ENCODE results near the gene AADACL4.
A peak's percentile ranks its signal among the peaks of the same experiment; 100 is the strongest.

AADACL4 gene

GRCh38 chr1:12643785-12644184 lies at the start of gene AADACL4:
Gene AADACL4, plus strand, starts transcription at chr1:12644085. Its CDS starts 462 bp downstream, at chr1:12644547.
- DNase-seq: no peak

DNA sequence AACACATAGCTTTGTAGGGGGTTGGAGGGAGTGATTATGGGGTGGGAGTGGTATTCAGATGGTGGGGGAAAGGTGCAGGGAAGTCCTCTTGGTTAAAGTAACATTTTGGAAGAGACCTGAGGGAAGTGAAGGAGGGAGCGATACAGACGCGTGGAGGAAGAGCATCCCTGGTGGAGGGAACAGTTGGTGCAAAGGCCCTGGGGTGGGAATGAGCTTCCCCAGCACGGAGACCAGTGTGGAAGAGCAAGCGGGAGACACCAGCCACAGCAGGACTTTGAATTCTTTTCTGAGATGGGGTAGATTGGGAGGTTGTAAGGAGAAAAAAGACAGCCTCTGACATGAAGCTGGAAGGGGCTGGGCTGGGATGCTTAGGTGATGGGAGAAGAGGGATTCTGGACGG lies 49.4 kb upstream of the AADACL4 start:
- no peak for DNase-seq

DNA sequence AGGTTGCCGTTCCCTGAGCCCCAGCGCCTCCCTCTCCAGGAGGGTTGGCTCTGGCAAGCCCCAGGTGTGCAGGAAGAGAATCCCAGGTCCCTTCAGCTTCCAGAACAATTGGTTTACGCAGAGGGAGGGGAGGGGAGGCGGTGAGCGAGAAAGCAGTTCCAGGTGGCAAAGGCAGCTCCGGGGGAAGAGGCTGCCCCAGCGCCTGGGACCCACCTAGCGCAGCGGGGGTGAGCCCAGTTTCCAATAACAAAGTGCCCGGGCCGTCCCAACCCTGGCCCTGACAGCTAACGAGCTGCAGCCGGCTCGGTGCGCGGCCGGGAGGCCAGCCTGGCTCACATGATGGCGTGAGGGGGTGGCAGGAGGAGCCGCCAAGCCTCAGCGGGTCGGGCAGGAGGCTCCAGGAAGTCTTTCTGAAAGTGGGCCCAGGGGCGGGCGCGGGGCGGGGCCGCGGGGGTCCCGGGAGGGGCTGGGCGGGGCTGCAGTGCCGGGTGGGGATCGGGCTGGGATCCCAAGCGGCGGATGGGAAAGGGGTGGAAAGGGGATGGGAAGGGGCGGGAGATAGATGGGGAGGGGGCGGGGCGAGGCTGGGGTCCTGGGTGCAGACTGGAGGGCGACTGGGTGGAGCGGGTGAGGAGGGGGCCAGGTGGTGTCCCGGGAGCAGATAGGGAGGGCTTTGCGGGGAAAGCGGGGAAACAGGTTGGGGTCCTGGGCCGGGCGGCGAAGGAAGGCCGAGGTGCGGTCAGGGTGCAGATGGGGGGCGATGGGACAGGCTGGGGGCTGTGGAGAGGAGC lies 48.7 kb upstream of the AADACL4 start:
- peak; percentile 40 for DNase-seq

DNA sequence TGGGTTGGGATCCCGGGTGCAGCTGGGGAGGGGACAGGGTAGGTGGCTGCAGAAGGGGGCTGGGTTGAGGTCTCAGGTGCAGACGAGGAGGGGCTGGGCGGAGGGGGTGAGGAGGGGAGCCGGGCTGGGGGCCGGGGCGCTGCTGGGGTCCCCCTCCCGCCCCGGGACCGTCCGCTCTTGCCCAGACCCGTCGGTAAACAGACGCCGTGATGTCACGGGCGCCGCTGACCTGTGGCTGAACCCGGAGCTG lies 48.2 kb upstream of the AADACL4 start:
- no peak for DNase-seq

DNA sequence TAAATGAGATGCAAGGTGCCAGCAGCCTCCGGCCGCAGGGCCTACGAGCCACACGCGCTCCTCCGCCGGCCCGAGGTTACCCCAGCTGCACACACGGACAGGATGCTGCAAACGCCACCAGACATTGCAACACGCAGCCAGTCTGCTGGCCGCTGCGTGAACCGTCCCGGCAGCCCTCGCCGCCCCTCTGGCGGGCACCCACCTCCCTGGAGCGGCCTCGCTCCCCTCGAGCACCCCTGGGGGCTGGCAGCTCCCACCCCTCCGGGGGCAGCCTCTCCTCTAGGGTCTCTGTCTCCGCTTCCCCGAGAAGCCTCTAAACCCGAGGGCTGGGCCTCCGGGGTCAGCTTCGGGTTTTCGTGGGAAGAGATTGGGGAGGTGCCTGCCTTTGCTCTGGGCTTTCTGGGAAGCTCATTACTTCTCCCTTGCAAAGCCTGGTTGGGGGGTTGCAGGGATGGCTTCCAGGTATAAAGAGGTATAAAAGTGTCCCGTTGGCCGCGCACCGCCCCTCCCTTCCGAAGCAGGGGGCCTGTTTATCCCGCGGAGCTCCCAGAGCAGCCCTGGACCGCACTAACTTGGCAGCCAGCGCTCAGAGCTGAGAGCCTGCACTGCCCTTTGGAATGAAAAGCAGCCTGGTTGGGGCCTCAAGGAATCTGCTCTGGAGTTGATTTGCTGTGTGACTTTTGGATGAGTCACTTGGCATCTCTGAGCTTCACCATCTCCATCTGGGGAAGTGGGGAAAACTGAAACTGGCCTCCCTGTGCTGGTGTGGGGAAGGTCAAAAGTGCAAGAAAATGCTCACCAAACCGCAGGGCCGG lies 47.7 kb upstream of the AADACL4 start:
- DNase-seq: no peak

- peak; percentile 36 for DNase-seq
These were observed 46.1 kb upstream of the AADACL4 start for GRCh38 chr1:12597792-12598191.

DNA sequence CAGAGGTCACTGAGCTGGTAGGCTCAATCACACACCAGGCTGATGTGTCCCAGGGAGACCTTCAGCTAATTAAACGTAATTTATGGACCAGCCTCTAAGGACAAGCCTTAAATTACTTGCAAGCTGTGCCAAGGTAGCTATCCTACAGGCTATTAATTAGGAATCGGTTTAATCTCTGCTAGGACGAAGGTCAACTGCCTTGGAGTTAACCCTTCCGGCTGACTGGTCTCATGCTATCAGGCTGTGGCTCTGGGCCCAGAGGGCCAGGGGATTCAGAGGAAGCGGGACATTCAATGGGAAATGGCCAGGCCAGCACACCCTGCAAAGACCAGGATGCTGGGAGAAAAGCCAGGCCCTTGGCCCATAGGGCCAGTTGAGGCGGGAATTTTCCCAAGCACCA lies 44.9 kb upstream of the AADACL4 start:
- no peak for DNase-seq

DNA sequence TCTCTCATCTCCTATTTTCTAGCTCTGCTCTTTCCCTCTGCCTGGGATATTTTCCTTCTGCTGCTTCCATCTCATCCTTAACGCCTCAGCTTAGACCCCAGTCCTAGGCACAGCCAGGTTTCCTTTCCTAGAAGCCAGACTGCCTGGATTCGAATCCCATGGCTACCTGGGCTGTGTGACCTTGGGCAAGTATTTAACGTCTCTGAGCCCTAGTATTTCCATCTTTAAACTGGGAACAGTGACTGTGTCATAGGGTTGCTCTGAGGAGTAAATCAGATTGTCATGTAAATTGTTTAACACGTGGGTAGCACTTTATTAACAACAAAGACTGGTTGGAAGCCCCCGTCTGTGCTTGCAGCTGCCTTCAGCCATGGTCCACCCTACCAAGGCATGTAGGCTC lies 44.2 kb upstream of the AADACL4 start:
- DNase-seq: no peak

DNA sequence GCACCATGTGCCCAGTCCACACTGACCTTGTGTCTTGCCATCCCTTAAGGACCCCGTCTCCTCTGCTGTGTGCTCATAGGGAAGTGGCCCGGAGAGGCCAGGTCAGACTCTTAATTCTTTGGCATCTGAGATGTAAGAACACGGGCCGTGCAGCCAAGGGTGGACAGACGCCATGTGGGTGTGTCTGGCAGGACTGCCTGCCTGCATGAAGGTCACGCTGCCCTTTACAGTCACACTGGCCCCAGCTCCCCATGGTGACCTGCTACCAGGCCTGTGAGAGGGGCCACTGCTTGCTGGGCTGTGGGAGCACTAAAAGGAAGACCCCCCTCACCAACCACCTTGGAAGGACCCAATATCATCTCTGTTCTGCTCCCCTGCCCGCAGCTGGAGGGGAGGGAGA lies 43.5 kb upstream of the AADACL4 start:
- no peak for DNase-seq

GRCh38 chr1:12600880-12601633 lies 42.8 kb upstream of the AADACL4 start:
- DNase-seq: peak; percentile 14

GRCh38 chr1:12601700-12602658 lies 41.9 kb upstream of the AADACL4 start:
- no peak for DNase-seq

GRCh38 chr1:12602659-12603024 lies 41.2 kb upstream of the AADACL4 start:
- DNase-seq: no peak

DNA sequence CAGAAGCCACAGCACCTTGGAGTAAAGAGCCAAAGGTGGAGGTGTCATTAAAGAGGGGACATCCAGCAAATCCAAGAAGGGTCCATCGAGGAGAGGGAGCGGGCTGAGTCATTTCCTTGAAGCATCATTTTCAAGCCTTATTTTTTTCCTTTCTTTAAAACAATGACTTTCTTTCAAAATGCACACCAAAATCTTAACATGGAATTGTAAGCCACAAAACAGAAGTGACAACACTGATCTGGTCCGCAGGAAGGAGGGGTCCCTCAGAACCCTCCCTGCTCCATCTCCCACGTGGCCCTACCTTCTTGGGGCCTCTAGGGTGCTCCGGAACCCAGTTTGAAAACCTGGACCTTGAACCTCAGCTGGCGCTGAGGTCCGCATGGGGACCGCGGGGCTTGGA lies 40.7 kb upstream of the AADACL4 start:
- no peak for DNase-seq

GRCh38 chr1:12604114-12604874 lies 39.6 kb upstream of the AADACL4 start:
- no peak for DNase-seq

GRCh38 chr1:12604986-12605385 lies 38.9 kb upstream of the AADACL4 start:
- DNase-seq: no peak

DNA sequence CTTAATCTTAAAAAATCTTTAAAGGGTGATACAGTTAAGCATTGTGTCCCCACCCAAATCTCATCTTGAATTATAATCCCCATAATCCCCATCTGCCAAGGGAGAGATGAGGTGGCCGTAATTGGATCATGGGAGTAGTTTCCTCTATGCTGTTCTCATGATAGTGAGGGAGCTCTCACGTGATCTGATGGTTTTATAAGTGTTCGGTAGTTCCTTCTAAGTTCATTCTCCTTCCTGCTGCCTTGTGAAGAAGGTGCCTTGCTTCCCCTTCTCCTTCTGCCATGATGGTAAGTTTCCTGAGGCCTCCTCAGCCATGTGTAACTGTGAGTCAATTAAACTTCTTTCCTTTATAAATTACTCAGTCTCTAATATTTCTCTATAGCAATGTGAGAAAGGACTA lies 36.6 kb upstream of the AADACL4 start:
- no peak for DNase-seq

DNA sequence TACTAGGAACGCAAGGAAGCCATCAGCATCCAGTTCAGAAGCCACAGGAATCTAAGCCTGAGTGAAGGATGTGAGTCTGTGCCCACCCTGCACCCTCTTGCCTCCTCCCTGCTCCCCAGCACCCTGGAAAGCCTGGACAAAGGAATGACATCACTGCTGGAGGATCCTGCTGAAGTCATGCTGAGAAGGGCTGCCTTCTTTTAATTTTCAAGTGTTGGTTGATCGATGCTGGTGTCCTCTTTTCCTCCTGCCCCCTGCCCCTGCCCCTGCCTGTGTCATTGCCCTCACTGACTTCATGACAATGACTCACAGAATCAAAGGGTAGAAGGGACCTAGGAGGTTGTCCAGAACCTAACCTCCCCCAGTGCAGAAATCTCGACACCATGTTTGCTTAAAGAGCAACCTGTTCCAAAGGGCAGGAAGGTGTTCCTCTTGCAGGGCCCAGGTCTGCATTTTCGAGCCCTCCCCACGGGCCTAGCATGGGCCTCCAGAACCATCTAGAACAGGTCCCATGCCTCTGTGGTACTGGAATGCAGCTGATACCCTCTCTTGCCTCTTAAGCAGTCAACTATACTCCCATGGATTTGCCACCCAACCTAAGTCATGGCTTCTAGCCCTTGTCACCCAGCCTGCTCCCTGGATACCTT lies 35.5 kb upstream of the AADACL4 start:
- DNase-seq: no peak

- no peak for DNase-seq
These were observed 34.3 kb upstream of the AADACL4 start for GRCh38 chr1:12609469-12610003.

DNA sequence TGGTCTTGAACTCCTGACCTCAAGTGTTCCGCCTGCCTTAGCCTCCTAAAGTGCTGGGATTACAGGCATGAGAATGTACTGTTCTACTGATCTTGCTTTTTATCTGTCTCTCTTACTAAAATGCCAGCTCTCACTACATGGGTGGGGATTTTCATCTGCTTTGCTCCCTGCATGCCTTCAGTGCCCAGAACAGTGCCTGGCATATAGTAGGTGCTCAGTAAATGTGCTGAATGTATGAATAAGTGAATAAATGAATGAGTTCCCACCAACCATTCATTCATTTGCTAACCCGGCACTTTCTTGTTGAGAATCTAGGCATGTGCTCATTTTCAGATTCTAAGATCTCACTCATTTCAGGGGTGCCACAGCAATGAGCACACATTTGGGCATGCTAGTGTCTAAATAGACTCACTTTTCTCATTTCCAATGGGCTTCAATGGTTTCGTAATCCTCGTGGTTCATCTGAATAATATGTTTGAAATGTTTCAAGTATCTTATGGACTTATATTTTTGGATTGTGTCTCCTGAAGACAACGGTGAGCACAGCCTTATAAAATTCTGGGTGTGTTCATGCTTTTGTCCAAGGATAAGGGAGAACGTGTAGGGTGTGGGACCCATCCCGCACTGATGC lies 33.5 kb upstream of the AADACL4 start:
- DNase-seq: no peak

DNA sequence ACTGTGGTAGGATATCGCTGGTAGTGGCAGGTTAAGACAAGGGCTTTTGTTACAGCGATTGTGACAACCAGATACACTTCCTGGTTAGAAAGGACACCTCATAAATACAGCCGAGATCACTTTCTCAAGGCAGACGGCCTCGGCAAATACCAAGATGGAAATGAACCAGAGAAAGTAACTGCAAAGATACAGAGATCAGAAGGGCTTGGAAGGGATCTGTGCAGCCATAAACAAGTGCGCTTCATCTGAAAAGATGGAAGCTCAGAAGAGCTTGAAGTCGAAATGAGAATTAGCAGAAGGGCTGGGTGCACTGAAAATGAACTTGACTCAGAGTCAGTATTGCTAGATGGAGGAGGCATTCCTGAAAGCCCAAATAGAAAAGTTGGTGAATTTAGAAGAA lies 32.9 kb upstream of the AADACL4 start:
- no peak for DNase-seq

GRCh38 chr1:12613180-12613579 lies 30.7 kb upstream of the AADACL4 start:
- no peak for DNase-seq
